KMS-11 (cell line): ENCODE measurements around the gene FAM107A.

ENCODE experiments used
- H2AFZ ChIP-seq: fragments of 200-600 bp; sonication (generic); 2 replicates; pipeline ENCODE4 v1.6.1; 2016; ENCODE audit warnings: antibody characterized with exemption, mixed run types, low read depth
- H3K27ac ChIP-seq: fragments of 200-600 bp; sonication (generic); 2 replicates; pipeline ENCODE4 v1.6.1; 2016; ENCODE audit warnings: mild to moderate bottlenecking, mixed run types
- H3K27me3 ChIP-seq: fragments of 200-600 bp; sonication (generic); 2 replicates; pipeline ENCODE4 v1.6.1; 2017; ENCODE audit warnings: mild to moderate bottlenecking, low read depth, mixed run types, moderate library complexity; ENCODE audit not compliant: insufficient read depth
- H3K36me3 ChIP-seq: fragments of 200-600 bp; sonication (generic); 2 replicates; pipeline ENCODE4 v1.6.1; 2017; ENCODE audit warnings: mild to moderate bottlenecking, mixed run types; ENCODE audit not compliant: insufficient read depth
- H3K4me1 ChIP-seq: fragments of 200-600 bp; sonication (generic); 2 replicates; pipeline ENCODE4 v1.6.1; 2016; ENCODE audit warnings: mild to moderate bottlenecking, low read depth, mixed run types; ENCODE audit not compliant: poor library complexity, severe bottlenecking
- H3K4me2 ChIP-seq: fragments of 200-600 bp; sonication (generic); 2 replicates; pipeline ENCODE4 v1.7.0; 2016; ENCODE audit warnings: mild to moderate bottlenecking, mixed run types
- H3K4me3 ChIP-seq: fragments of 200-600 bp; sonication (generic); IDR thresholded peaks from 2 replicates; pipeline ENCODE4 v1.6.1; 2017; ENCODE audit warnings: low read depth, low read length, mixed read lengths; ENCODE audit not compliant: insufficient read depth
- H3K79me2 ChIP-seq: fragments of 200-600 bp; sonication (generic); 2 replicates; pipeline ENCODE4 v1.6.1; 2016; ENCODE audit warnings: low read depth, mixed run types; ENCODE audit not compliant: insufficient read depth
- H3K9ac ChIP-seq: fragments of 200-600 bp; sonication (generic); 2 replicates; pipeline ENCODE4 v1.6.1; 2016; ENCODE audit warnings: mild to moderate bottlenecking, mixed run types
- H4K20me1 ChIP-seq: fragments of 200-600 bp; sonication (generic); 2 replicates; pipeline ENCODE4 v1.6.1; 2016; ENCODE audit warnings: mild to moderate bottlenecking, mixed run types; ENCODE audit not compliant: insufficient read depth
- CTCF ChIP-seq: fragments of 200-600 bp; sonication (generic); conservative IDR thresholded peaks from 2 replicates; pipeline ENCODE4 v1.6.1; 2017; ENCODE audit warnings: low read depth, mild to moderate bottlenecking, antibody characterized with exemption, low read length, moderate library complexity, mixed read lengths

The FAM107A gene

GRCh38 chr3:58574106-58574505, 3.1 kb downstream of the FAM107A start:
- H3K79me2 ChIP-seq = no peaks in the 10 kb centered on the region
- no peaks in the 10 kb centered on the region for H3K27me3 ChIP-seq
- TF ChIP-seq CTCF = no peak
- H2AFZ ChIP-seq = no peak overlapping the region
- no peak overlapping the region for H3K4me2 ChIP-seq
- H3K4me1 ChIP-seq = no peaks in the 10 kb centered on the region
- H4K20me1 ChIP-seq = no peaks in the 10 kb centered on the region
- no peaks in the 10 kb centered on the region for H3K36me3 ChIP-seq
- H3K9ac ChIP-seq = no peak overlapping the region
- H3K4me3 ChIP-seq = no peak overlapping the region
- no peak overlapping the region for H3K27ac ChIP-seq

- H3K4me3 ChIP-seq = no peak overlapping the region
- no peak overlapping the region for H3K4me2 ChIP-seq
- H3K9ac ChIP-seq = no peak overlapping the region
- H3K27me3 ChIP-seq = no peaks in the 10 kb centered on the region
- no peaks in the 10 kb centered on the region for H3K4me1 ChIP-seq
- no peak overlapping the region for H2AFZ ChIP-seq
- no peak for TF ChIP-seq CTCF
- H3K36me3 ChIP-seq = no peaks in the 10 kb centered on the region
- H3K27ac ChIP-seq = no peak overlapping the region
- no peaks in the 10 kb centered on the region for H3K79me2 ChIP-seq
- no peaks in the 10 kb centered on the region for H4K20me1 ChIP-seq
Measured at GRCh38 chr3:58573640-58574039, 3.6 kb downstream of the FAM107A start.

GRCh38 chr3:58572634-58573230, 4.5 kb downstream of the FAM107A start:
- H2AFZ ChIP-seq = no peak overlapping the region
- no peak overlapping the region for H3K4me3 ChIP-seq
- no peaks in the 10 kb centered on the region for H3K4me1 ChIP-seq
- no peaks in the 10 kb centered on the region for H3K27me3 ChIP-seq
- no peaks in the 10 kb centered on the region for H3K79me2 ChIP-seq
- no peak overlapping the region for H3K27ac ChIP-seq
- no peaks in the 10 kb centered on the region for H3K36me3 ChIP-seq
- no peak overlapping the region for H3K9ac ChIP-seq
- H3K4me2 ChIP-seq = no peak overlapping the region
- no peaks in the 10 kb centered on the region for H4K20me1 ChIP-seq
- no peak for TF ChIP-seq CTCF

GRCh38 chr3:58572013-58572633, 5.1 kb downstream of the FAM107A start:
- no peaks in the 10 kb centered on the region for H3K27me3 ChIP-seq
- no peak overlapping the region for H2AFZ ChIP-seq
- no peak overlapping the region for H3K9ac ChIP-seq
- no peaks in the 10 kb centered on the region for H3K4me1 ChIP-seq
- H3K36me3 ChIP-seq = no peaks in the 10 kb centered on the region
- no peaks in the 10 kb centered on the region for H4K20me1 ChIP-seq
- H3K79me2 ChIP-seq = no peaks in the 10 kb centered on the region
- H3K4me2 ChIP-seq = no peak overlapping the region
- H3K27ac ChIP-seq = no peak overlapping the region
- no peak overlapping the region for H3K4me3 ChIP-seq
- TF ChIP-seq CTCF = no peak
